GM19324 (cell line): ENCODE data around the gene DIPK1B.

Source experiments
- ATAC-seq: cut with Tn5 transposase; IDR thresholded peaks from one replicate; pipeline ENCODE4 v1.9.1; 2021; ENCODE audit warnings: mild to moderate bottlenecking, moderate library complexity; ENCODE audit not compliant: unreplicated experiment, low FRiP score

Gene DIPK1B

GRCh38 chr9:136673088-136673974 is 39.0 kb upstream of the DIPK1B start:
- no peak for ATAC-seq

- no peak for ATAC-seq
These were observed 38.2 kb upstream of the DIPK1B start for GRCh38 chr9:136673975-136674785.

GRCh38 chr9:136674786-136675349 is 37.5 kb upstream of the DIPK1B start:
- ATAC-seq, result no peak

- no peak for ATAC-seq
These were observed 36.7 kb upstream of the DIPK1B start for GRCh38 chr9:136675477-136676296.

- no peak for ATAC-seq
These were observed 36.0 kb upstream of the DIPK1B start for GRCh38 chr9:136676297-136676794.

- no peak for ATAC-seq
These were observed 35.3 kb upstream of the DIPK1B start for GRCh38 chr9:136676920-136677686.

GRCh38 chr9:136678034-136678433 is 34.3 kb upstream of the DIPK1B start:
- no peak for ATAC-seq

GRCh38 chr9:136678624-136679023 is 33.7 kb upstream of the DIPK1B start:
- ATAC-seq, result no peak

GRCh38 chr9:136679431-136679941 is 32.9 kb upstream of the DIPK1B start:
- ATAC-seq, result no peak

- ATAC-seq, result no peak
These were observed 31.3 kb upstream of the DIPK1B start for GRCh38 chr9:136681029-136681428.

- no peak for ATAC-seq
These were observed 30.2 kb upstream of the DIPK1B start for GRCh38 chr9:136681945-136682699.

GRCh38 chr9:136682710-136683109 is 29.7 kb upstream of the DIPK1B start:
- no peak for ATAC-seq

GRCh38 chr9:136683173-136683745 is 29.1 kb upstream of the DIPK1B start:
- ATAC-seq, result no peak

- ATAC-seq, result no peak
These were observed 28.6 kb upstream of the DIPK1B start for GRCh38 chr9:136683755-136684154.

GRCh38 chr9:136684339-136684738 is 28.0 kb upstream of the DIPK1B start:
- no peak for ATAC-seq

- no peak for ATAC-seq
These were observed 27.6 kb upstream of the DIPK1B start for GRCh38 chr9:136684799-136685198.

GRCh38 chr9:136685216-136685615 is 27.2 kb upstream of the DIPK1B start:
- ATAC-seq, result no peak
